Mammary epithelial cell (primary cell): Measurements from ENCODE around the gene SPATA2.

ENCODE experiments used
- EZH2 ChIP-seq: IDR thresholded peaks from 2 replicates; pipeline ENCODE4 v1.6.1; 2012; ENCODE audit warnings: low read length, inconsistent platforms, borderline replicate concordance
- TF ChIP-seq, protein P1 (sequence below), 2 donors: IDR thresholded peaks in 1 of 2; conservative IDR thresholded peaks in 1 of 2; 2 replicates each; pipeline ENCODE4 v1.5.1; 2011 to 2012; ENCODE audit warnings: inconsistent platforms in 2 of 2, low read length in 2 of 2, mild to moderate bottlenecking in 2 of 2, control low read depth in 1 of 2, low read depth in 1 of 2; ENCODE audit not compliant: insufficient read depth in 1 of 2; ENCODE audit errors: extremely low read depth in 1 of 2

DNA sequence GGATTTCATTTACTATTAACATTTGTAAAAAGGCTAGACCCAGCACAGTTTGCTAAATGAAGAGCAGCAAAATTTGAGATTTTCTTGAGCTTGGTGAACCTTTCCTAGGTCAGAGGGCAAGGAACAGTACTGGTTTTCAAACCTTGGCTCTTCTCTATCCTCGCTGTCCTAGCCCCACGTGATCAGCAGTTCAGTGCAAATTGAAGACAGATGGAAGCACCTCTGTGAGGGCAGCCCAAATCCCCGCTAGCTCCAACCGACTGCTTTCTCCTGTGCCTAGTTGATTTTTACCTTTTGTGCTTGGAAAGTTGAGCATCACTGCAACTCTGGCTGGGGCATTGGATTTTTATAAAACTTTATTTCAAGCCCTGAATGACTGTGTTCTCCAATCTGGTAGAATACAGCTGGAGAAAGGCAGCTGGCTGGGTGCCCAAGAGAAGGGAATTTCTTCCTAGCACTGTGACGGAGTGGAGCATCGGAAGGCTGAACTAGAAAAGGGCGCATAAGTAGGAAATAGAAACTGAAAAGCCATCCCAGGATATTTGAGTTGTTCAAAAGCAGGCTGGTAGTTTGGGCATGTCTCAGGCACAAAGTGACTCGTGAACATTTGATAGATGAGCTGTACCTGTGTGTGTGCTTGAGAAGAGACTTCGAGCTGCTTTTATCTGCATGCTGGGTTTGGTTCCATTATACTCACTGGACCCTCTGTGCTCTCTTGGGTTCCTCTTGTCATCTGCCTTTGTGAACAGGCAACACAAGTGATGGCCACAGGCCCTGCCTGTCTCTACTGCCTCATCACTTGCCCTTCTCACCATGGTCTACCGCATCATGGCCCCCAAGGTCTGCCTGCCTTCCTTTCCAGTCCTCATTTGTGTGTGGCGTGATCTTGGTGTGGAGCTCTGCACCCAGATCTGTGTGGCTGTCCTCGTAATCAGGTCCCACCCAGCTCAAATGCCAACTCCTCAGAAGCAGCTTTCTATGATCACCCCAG lies 23.1 kb upstream of the SPATA2 start:
- no peak for TF ChIP-seq EZH2
- TF ChIP-seq, protein P1, sequence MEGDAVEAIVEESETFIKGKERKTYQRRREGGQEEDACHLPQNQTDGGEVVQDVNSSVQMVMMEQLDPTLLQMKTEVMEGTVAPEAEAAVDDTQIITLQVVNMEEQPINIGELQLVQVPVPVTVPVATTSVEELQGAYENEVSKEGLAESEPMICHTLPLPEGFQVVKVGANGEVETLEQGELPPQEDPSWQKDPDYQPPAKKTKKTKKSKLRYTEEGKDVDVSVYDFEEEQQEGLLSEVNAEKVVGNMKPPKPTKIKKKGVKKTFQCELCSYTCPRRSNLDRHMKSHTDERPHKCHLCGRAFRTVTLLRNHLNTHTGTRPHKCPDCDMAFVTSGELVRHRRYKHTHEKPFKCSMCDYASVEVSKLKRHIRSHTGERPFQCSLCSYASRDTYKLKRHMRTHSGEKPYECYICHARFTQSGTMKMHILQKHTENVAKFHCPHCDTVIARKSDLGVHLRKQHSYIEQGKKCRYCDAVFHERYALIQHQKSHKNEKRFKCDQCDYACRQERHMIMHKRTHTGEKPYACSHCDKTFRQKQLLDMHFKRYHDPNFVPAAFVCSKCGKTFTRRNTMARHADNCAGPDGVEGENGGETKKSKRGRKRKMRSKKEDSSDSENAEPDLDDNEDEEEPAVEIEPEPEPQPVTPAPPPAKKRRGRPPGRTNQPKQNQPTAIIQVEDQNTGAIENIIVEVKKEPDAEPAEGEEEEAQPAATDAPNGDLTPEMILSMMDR (conservative IDR thresholded peaks at IDR 0.05 in 1 of 2, IDR thresholded peaks at IDR 0.05 in 1 of 2; ENCODE audit: extremely low read depth in 1 of 2, insufficient read depth in 1 of 2, low read depth in 1 of 2, low read length in 2 of 2) = no peak
